ENCODE data around the gene ZBTB42.

- no peak for TF ChIP-seq CTCF (IDR thresholded peaks at IDR 0.05)
- no peak for TF ChIP-seq POLR2A (IDR thresholded peaks at IDR 0.05)
Observed at GRCh38 chr14:104844306-104845032, 43.6 kb downstream of the ZBTB42 start.
